IMR-90 (cell line): ENCODE data around the gene VEPH1.

Experiments used
- MXI1 ChIP-seq: IDR thresholded peaks from 2 replicates; pipeline ENCODE4 v1.6.1; 2012; ENCODE audit warnings: low read depth, mild to moderate bottlenecking, low read length, moderate library complexity, borderline replicate concordance
- TF ChIP-seq, protein P1 (sequence below): conservative IDR thresholded peaks from 2 replicates; pipeline ENCODE4 v1.5.1; 2012; ENCODE audit warnings: mild to moderate bottlenecking, low read depth, low read length, improper control_type of control experiment

DNA sequence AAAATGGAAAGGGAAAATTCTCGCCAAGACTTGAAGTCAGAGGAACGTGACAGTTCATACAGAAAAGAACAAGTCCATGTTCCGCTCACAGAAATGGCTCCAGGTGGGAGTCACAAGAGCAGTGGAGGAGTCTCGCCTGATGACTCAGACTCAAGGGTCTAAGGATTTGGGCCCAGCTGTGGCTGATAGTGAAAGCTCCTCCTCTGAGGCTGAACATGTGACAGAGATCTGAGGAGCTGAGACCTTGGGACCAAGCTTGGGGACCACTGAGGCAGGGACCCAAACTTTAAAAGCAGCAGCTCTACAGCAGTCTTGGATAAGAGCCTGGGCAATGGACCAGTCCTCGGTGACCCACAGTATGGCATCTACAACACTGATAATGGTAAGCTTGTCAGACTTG, 9.3 kb upstream of the VEPH1 start:
- TF ChIP-seq, protein P1, sequence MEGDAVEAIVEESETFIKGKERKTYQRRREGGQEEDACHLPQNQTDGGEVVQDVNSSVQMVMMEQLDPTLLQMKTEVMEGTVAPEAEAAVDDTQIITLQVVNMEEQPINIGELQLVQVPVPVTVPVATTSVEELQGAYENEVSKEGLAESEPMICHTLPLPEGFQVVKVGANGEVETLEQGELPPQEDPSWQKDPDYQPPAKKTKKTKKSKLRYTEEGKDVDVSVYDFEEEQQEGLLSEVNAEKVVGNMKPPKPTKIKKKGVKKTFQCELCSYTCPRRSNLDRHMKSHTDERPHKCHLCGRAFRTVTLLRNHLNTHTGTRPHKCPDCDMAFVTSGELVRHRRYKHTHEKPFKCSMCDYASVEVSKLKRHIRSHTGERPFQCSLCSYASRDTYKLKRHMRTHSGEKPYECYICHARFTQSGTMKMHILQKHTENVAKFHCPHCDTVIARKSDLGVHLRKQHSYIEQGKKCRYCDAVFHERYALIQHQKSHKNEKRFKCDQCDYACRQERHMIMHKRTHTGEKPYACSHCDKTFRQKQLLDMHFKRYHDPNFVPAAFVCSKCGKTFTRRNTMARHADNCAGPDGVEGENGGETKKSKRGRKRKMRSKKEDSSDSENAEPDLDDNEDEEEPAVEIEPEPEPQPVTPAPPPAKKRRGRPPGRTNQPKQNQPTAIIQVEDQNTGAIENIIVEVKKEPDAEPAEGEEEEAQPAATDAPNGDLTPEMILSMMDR: no peak
- no peak for TF ChIP-seq MXI1
